Endothelial cell of umbilical vein (primary cell): ENCODE results near the gene KAT8. TPM values are rescaled to one million over a fixed set of nuclear protein-coding genes. Genes with fewer than 3 reads are reported as not detected.

ENCODE experiments used
- BruUV-seq: library from RNA; stranded (reverse); fragments of 400-500 nt; replicated peaks from 2 replicates; lab custom pipeline; 2021; lab: Mats Ljungman, UMichigan
- CTCF ChIA-PET: fragments of 300-600, 350-600 bp; sonication (Branson Sonifier 250); formaldehyde crosslinking; loops from one replicate; lab custom pipeline; 2021; ENCODE audit warnings: antibody characterized with exemption, inconsistent platforms; lab: Charles Lee
- POLR2A ChIA-PET: fragments of 300-600, 350-600 bp; sonication (Branson Sonifier 250); formaldehyde crosslinking; loops from one replicate; lab custom pipeline; 2021; ENCODE audit warnings: antibody characterized with exemption, inconsistent platforms; lab: Charles Lee
- DNase-seq: peaks from one replicate; pipeline ENCODE4 v3.0.0-alpha.2; 2011; ENCODE audit warnings: low read depth, low spot score
- FAIRE-seq: peaks from 2 replicates; lab custom pipeline; 2011; peaks lifted over from hg19 to GRCh38; lab: Jason Lieb, UNC
- H2AFZ ChIP-seq: 2 replicates; pipeline ENCODE4 v1.6.0; 2012; ENCODE audit warnings: low read depth, low read length, control low read depth, inconsistent platforms
- H3K27ac ChIP-seq: 2 replicates; pipeline ENCODE4 v1.5.1; 2011; ENCODE audit warnings: low read depth, mild to moderate bottlenecking, control low read depth, low read length, moderate library complexity; ENCODE audit not compliant: insufficient read depth
- H3K27me3 ChIP-seq, 2 experiments: 2 replicates each; pipeline versions ENCODE4 v1.6.0 to v1.6.1; 2011; ENCODE audit warnings: low read length in 2 of 2, mixed read lengths in 1 of 2; ENCODE audit not compliant: control insufficient read depth in 2 of 2, insufficient read depth in 2 of 2
- H3K36me3 ChIP-seq, 2 experiments: 2 replicates in 1 of 2; 3 replicates in 1 of 2; pipeline ENCODE4 v1.5.1; 2011; ENCODE audit warnings: low read length in 2 of 2, mild to moderate bottlenecking in 1 of 2, moderate library complexity in 1 of 2; ENCODE audit not compliant: control insufficient read depth in 2 of 2, insufficient read depth in 2 of 2; ENCODE audit errors: extremely low read depth in 1 of 2
- H3K4me1 ChIP-seq: 3 replicates; pipeline ENCODE4 v1.5.1; 2011; ENCODE audit warnings: mild to moderate bottlenecking, low read length; ENCODE audit not compliant: control insufficient read depth, insufficient read depth; ENCODE audit errors: extremely low read depth
- H3K4me2 ChIP-seq: 2 replicates; pipeline ENCODE4 v1.6.1; 2011; ENCODE audit warnings: low read length, control low read depth, mixed read lengths; ENCODE audit not compliant: insufficient read depth
- H3K4me3 ChIP-seq, 3 experiments: fragments of 200-600 bp in 1 of 3; sonication (generic), shearing (Covaris generic) in 1 of 3; replicated peaks in 1 of 3; 2 replicates each; pipeline ENCODE4 v1.5.1; 2011 to 2016; ENCODE audit warnings: control low read depth in 3 of 3, low read length in 3 of 3, mild to moderate bottlenecking in 2 of 3, inconsistent platforms in 1 of 3, low read depth in 1 of 3, moderate library complexity in 1 of 3; ENCODE audit not compliant: insufficient read depth in 1 of 3
- H3K79me2 ChIP-seq: 2 replicates; pipeline ENCODE4 v1.6.0; 2012; ENCODE audit warnings: low read length, inconsistent platforms; ENCODE audit not compliant: control insufficient read depth, insufficient read depth
- H3K9ac ChIP-seq: replicated peaks from 2 replicates; pipeline ENCODE3; 2011; ENCODE audit warnings: low read length, control low read depth; ENCODE audit not compliant: insufficient read depth; ENCODE audit errors: extremely low read depth
- H3K9me1 ChIP-seq: replicated peaks from 3 replicates; pipeline ENCODE4 v1.6.0; 2011; ENCODE audit warnings: mild to moderate bottlenecking, low read length; ENCODE audit not compliant: control insufficient read depth, insufficient read depth; ENCODE audit errors: extremely low read depth
- H3K9me3 ChIP-seq: replicated peaks from 2 replicates; pipeline ENCODE4 v1.5.1; 2012; ENCODE audit warnings: low read length, inconsistent platforms; ENCODE audit not compliant: control insufficient read depth, insufficient read depth
- H4K20me1 ChIP-seq: replicated peaks from 2 replicates; pipeline ENCODE3; 2011; ENCODE audit warnings: mild to moderate bottlenecking, low read length; ENCODE audit not compliant: control insufficient read depth, insufficient read depth; ENCODE audit errors: extremely low read depth
- FOS ChIP-seq: IDR thresholded peaks from 2 replicates; pipeline ENCODE4 v1.6.1; 2011; ENCODE audit warnings: mild to moderate bottlenecking, low read length, moderate library complexity, borderline replicate concordance; ENCODE audit not compliant: insufficient read depth
- GATA2 ChIP-seq: IDR thresholded peaks from 2 replicates; pipeline ENCODE4 v1.7.0; 2011; ENCODE audit warnings: low read depth, mild to moderate bottlenecking, moderate library complexity, mixed read lengths, low read length; ENCODE audit not compliant: insufficient read length, insufficient read depth
- MYC ChIP-seq: IDR thresholded peaks from one replicate; pipeline ENCODE4 v1.6.1; 2011; ENCODE audit warnings: mild to moderate bottlenecking, low read depth, low read length
- POLR2AphosphoS5 ChIP-seq: IDR thresholded peaks from 2 replicates; pipeline ENCODE4 v1.6.1; 2012; ENCODE audit warnings: low read depth, mild to moderate bottlenecking, control low read depth, low read length, moderate library complexity; ENCODE audit not compliant: insufficient read depth
- dilution Hi-C: fragments of 300-500 bp; cut with MboI; formaldehyde crosslinking; loops from one replicate; pipeline ENCODE4 v1.15.0; 2019; ENCODE audit warnings: low sequenced_read_pairs; ENCODE audit not compliant: extremely low pct_ligation_motif_present
- intact Hi-C: fragments of 100-400 bp; cut with micrococcal nuclease; formaldehyde crosslinking; loops from one replicate; pipeline ENCODE4 v1.10.0; 2022
- polyA plus RNA-seq, 4 experiments: library from polyadenylated mRNA; depleted of rRNA in 3 of 4; stranded (reverse) in 3 of 4; unstranded in 1 of 4; fragments of >200 nt; gene quantifications; 2 replicates each; pipeline versions ENCODE4 v1.2.1 to v1.2.3, GENCODE V29; 2011 to 2012; ENCODE audit warnings: missing spikeins in 1 of 4
- total RNA-seq: library from RNA; stranded (reverse); gene quantifications from 2 replicates; pipeline ENCODE4 v1.2.3, GENCODE V29; 2021
- TF ChIP-seq, protein P1 (sequence below): IDR thresholded peaks from 2 replicates; pipeline ENCODE4 v1.6.1; 2011; ENCODE audit not compliant: insufficient read depth, insufficient read length

Gene KAT8
- total and polyA plus RNA-seq, 2 donors (not counting 3 experiments of a cell fraction or from before 2014, with no cell fraction given), result 30.7 to 42.8 TPM

DNA sequence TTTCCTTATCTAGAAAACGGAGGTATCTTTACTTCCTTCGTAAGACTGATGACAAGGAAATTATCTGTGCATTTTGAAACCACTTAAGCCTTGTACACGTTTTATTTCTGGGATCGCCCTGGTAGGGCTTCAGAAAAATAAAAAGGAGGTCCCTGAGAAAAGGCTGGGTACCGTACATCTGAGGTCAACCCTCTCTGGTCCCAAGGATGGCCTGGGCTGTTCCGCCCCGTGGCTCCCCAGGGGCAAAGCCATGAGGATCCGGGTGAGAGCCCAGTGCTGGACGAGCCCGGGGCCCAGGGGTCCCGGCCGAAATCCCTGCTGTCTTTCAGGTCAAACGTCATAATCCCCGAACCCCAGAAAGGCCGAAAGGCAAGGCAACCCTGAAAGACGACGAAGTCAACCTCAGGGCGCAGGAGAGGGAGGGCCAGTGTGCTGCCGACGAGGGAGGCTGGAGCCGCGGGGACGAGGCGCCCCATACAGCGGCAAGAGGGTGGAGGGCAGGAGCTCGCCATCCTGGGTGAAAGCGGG, 61.8 kb downstream of the KAT8 start:
- TF ChIP-seq, protein P1, sequence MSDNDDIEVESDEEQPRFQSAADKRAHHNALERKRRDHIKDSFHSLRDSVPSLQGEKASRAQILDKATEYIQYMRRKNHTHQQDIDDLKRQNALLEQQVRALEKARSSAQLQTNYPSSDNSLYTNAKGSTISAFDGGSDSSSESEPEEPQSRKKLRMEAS, result no peak
- TF ChIP-seq POLR2AphosphoS5 (no peak), MYC (no peak), GATA2 (no peak), FOS (no peak)
- dilution Hi-C loops (no loop called here), intact Hi-C loops (loop anchor here (1.0 kb wide), 1 partner anchor 689 kb away; no protein-coding TSS in a partner anchor)
- Histone ChIP-seq H3K4me2 (peak overlapping the region; percentile 76), H4K20me1 (peaks cover 15% of the 10 kb centered on the region), H3K4me3 (peak overlapping the region; percentile 35 to 100 (median 95)), H3K9me3 (no peaks in the 10 kb centered on the region), H3K9me1 (no peaks in the 10 kb centered on the region), H2AFZ (peak overlapping the region; percentile 81), H3K9ac (peak overlapping the region; percentile 93), H3K27ac (peak overlapping the region; percentile 91), H3K4me1 (peaks cover 22% of the 10 kb centered on the region), H3K79me2 (peaks cover 43% of the 10 kb centered on the region), H3K27me3 (no peaks in the 10 kb centered on the region), H3K36me3 (peaks cover 13 to 14% of the 10 kb centered on the region in 2 experiments)
- POLR2A ChIA-PET, result interaction anchor here (0.8 to 2.2 kb wide), 14 partner anchors 10 to 281 kb away, joined by 3 to 37 read pairs (median 6); partner anchors contain the start of genes HSD3B7, KAT8, ZNF646 and ZNF668
- BruUV-seq, result TSS peak; percentile 79
- CTCF ChIA-PET, result interaction anchor here (1.3 to 1.7 kb wide), 2 partner anchors 37 to 263 kb away, joined by 4 to 20 read pairs; partner anchors contain the start of gene ZNF843
- FAIRE-seq (peak; percentile 12), DNase-seq (no peak)
